Dermis microvascular lymphatic vessel endothelial cell (primary cell): ENCODE results near the gene GOLGA2. TPM values are rescaled to one million over a fixed set of nuclear protein-coding genes. Genes with fewer than 3 reads are reported as not detected.

Source experiments
- DNase-seq, 2 donors: peaks; one replicate each; pipeline versions ENCODE4 v3.0.0 to v3.0.0-alpha.2; 2010; ENCODE audit warnings: low read depth in 2 of 2
- total RNA-seq: library from RNA; depleted of rRNA; stranded (reverse); fragments of >200 nt; gene quantifications from 2 replicates; pipeline ENCODE4 v1.2.1, GENCODE V29; 2014

Gene GOLGA2
- total RNA-seq, 1 donor from 2014 or later, result 34.7 TPM

- DNase-seq, result peak in 1 of 2 donors; percentile 67
Observed at GRCh38 chr9:128215491-128216409, 60.1 kb downstream of the GOLGA2 start.

- peak in 1 of 2 donors; percentile 28 for DNase-seq
Observed at GRCh38 chr9:128214571-128215490, 61.0 kb downstream of the GOLGA2 start.

GRCh38 chr9:128213746-128214497 lies 61.9 kb downstream of the GOLGA2 start:
- no peak for DNase-seq

DNA sequence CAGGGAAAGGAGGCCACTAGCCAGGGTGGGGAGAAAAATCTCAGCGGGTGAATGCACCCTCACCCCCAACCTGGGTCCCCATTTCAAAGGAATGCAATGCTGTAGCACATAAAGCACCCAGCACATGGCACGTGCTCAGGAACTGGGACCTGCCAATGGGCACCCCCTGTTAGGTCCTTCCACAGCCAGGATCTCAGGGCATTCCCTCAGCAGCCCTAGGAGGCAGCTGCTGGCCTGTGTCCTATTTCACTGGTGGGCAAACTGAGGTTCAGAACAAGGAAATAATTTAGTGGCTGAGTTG lies 63.9 kb downstream of the GOLGA2 start:
- DNase-seq, result no peak

DNA sequence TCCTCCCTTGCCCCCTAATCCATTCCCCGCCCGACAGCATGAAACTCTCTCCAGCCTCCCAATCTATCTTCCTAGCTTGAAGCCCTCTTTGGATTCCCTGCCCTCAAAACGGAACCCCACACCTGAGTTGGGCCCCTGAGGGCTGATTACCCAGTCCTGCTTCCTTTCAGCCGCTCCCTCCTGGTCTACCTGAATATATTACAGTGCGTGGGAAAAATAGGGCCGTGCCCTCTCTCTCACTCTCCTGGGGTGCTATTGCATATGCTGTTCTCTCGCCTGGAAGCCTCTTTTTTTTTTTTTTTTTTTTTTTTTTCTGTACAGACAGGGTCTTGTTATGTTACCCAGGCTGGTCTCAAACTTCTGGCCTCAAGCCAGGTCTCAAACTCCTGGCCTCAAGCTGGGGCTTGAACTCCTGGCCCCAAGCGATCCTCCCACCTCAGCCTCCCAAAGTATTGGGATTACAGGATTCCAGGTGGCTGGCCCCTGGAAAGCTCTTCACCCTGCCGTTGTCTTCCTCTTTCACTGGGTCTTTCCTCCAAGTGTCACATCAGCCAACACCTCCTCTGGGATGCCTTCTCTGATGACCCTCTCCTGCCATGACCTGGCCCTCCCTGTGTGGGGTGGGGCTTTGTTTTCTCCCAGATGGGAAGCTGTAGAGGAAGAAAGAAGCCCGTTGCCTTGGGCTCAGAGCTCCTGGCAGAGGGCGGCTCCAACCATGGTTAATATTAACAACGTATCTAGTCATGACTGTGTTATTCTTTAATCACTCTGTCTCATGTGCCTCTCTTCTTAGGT lies 64.4 kb downstream of the GOLGA2 start:
- no peak for DNase-seq

DNA sequence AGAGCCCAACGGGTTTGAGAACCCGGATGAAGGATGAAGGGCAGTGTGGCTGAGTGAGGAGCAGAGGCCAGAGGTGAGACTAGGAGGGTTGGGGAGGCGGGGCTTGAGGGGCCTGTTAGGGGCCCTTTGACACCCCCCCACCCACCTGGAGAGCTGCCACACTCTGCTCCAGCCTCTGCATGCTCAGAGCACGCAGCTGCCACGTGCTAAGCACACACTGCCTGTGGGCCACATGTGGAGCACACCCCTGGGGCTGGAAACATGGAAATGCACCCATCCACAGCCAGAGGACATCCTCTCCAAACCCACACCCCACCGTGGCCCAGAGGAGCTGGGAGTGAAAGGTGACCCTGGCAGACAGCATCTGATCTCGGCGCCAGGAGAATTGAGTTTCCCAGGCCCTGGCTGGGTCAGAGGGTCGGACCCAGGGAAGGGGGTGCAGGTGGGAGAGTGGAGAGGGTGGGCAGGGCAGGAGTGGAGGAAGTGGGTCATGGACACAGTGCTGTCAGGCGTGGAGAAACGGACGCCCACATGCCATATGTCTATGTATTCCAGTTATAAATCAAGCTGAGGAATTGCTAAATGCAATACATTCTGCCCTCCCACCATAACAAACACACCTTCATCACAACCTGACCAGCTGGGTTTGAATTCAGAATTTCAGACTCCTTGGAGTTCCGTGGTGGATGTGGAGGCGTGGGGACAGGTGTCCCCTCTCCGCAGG lies 66.7 kb downstream of the GOLGA2 start:
- no peak for DNase-seq

GRCh38 chr9:128208386-128208785 lies 67.4 kb downstream of the GOLGA2 start:
- no peak for DNase-seq

DNA sequence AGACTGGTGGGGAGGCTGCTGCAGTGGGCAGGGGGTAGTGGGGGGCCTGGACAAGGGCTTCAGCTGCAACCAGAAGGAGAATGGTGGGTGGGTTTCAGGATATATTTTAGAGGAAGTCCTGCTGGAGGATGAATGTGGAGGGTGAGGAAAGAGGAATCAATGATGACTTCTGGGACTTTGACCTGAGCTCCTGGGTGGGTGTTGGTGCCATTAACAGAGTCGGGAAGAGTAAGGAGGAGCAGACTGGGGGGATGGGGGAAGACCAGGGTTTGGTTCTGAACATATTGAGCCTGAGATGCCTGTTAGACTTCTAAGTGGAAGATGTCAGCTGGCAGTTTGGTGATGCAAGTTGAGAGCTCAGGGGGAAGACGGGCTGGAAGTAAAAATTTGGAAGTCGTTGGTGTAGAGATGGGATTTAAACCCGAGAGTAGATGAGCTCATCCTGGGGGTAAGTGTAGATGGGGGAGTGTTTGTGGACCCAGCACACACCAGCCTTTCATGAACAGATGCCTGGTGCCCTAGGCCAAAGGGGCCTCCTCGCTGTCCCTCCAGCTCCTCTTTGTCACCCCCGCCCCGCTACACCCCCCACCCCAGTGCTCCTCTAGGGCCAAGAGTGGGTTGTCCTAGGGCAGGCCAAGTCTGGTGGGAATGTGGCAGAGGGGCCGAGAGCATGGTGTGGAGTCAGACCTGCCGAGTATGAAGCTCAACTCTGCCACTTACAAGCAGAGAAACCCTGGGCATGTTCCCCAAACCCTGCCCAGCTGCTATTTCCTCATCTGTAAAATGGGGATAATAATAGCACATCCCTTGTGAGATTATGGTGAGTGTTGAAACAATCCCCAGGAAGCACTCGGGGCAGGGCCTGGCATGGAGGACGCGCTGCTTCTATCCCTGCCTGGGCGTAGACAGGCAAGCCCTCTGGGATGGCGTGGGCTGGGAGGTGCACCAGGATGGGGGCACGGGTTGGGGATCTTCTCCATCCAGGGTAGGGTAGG lies 68.6 kb downstream of the GOLGA2 start:
- no peak for DNase-seq

- DNase-seq, result no peak
Observed at GRCh38 chr9:128206484-128206883, 69.3 kb downstream of the GOLGA2 start.

Other genes starting within 250 kb of the GOLGA2 start
- 9.1 and 10.2 TPM in 2 replicates for gene NAIF1, start 208.7 kb downstream of the GOLGA2 start, total RNA-seq
- 25.8 and 45.6 TPM in 2 replicates for gene SLC25A25, start 207.8 kb downstream of the GOLGA2 start, total RNA-seq
- gene PTGES2, start 148.3 kb downstream of the GOLGA2 start, total RNA-seq, result 67.3 and 73.2 TPM in 2 replicates
- gene LCN2, start 126.6 kb downstream of the GOLGA2 start, total RNA-seq, result not detected in 2 replicates
- 26.3 and 62.5 TPM in 2 replicates for gene BBLN, start 115.7 kb downstream of the GOLGA2 start, total RNA-seq
- 11.7 and 18.3 TPM in 2 replicates for gene CIZ1, start 84.4 kb downstream of the GOLGA2 start, total RNA-seq
- 0.13 and 0.38 TPM in 2 replicates for gene DNM1, start 72.6 kb downstream of the GOLGA2 start, total RNA-seq
- 15.8 and 16.4 TPM in 2 replicates for gene SWI5, start 269 bp upstream of the GOLGA2 start, total RNA-seq
- gene TRUB2, start 46.4 kb upstream of the GOLGA2 start, total RNA-seq, result 27.5 and 27.7 TPM in 2 replicates
- 23.4 and 30.3 TPM in 2 replicates for gene COQ4, start 46.8 kb upstream of the GOLGA2 start, total RNA-seq
- 19.9 and 29.8 TPM in 2 replicates for gene SLC27A4, start 64.5 kb upstream of the GOLGA2 start, total RNA-seq
- gene URM1, start 95.4 kb upstream of the GOLGA2 start, total RNA-seq, result 47.8 and 66.2 TPM in 2 replicates
- 17.5 and 28.2 TPM in 2 replicates for gene CERCAM, start 144.8 kb upstream of the GOLGA2 start, total RNA-seq
- 23.4 and 24.8 TPM in 2 replicates for gene ODF2, start 180.0 kb upstream of the GOLGA2 start, total RNA-seq
- 10.0 and 15.7 TPM in 2 replicates for gene GLE1, start 228.7 kb upstream of the GOLGA2 start, total RNA-seq